ENCODE data around the gene MADD.

The MADD gene

GRCh38 chr11:47269829-47270305 is at the start of gene MADD:
Gene MADD, plus strand, starts transcription at chr11:47270133.
- peak; percentile 75 to 84 for DNase-seq (ENCODE audit: extremely low read depth in 1 of 2, low read depth in 1 of 2)

GRCh38 chr11:47220401-47220821 is 49.5 kb upstream of the MADD start:
- DNase-seq (ENCODE audit: extremely low read depth in 1 of 2, low read depth in 1 of 2), result no peak

- no peak for DNase-seq (ENCODE audit: extremely low read depth in 1 of 2, low read depth in 1 of 2)
Observed at GRCh38 chr11:47222696-47223095, 47.2 kb upstream of the MADD start.

DNA sequence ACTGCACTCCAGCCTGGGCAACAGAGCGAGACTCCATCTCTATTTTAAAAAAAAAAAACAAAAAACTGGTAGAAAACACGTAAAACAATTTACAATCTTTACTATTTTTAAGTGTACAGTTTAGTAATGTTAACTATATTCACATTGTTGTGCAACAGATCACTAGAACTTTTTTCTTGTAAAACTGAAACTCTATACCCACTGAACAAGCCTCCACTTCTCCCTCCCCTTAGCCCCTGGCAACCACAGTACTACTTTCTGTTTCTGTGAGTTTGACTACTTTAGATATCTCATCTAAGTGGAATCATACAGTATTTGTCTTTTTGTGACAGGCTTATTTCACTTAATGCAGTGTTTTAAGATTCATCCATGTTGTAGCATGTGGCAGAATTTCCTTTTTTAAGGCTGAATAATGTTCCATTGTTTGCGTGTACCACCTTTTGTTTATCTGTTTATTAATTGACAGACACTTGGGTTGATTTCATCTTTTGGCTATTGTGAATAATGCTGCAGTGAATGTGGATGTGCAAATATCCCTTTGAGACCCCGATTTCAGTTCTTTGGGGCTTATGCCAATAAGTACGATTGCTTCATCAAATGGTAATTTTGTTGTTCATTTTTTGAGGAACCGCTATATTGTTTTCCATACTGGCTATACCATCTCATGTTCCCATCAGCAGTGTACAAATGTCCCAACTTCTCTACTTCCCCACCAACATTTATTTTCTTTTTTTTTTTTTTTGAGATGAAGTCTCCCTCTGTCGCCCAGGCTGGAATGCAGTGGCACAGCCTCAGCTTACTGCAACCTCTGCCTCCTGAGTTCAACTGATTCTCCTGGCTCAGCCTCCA is 44.2 kb upstream of the MADD start:
- no peak for DNase-seq (ENCODE audit: extremely low read depth in 1 of 2, low read depth in 1 of 2)

GRCh38 chr11:47229161-47229560 is 40.8 kb upstream of the MADD start:
- DNase-seq (ENCODE audit: extremely low read depth in 1 of 2, low read depth in 1 of 2), result no peak

DNA sequence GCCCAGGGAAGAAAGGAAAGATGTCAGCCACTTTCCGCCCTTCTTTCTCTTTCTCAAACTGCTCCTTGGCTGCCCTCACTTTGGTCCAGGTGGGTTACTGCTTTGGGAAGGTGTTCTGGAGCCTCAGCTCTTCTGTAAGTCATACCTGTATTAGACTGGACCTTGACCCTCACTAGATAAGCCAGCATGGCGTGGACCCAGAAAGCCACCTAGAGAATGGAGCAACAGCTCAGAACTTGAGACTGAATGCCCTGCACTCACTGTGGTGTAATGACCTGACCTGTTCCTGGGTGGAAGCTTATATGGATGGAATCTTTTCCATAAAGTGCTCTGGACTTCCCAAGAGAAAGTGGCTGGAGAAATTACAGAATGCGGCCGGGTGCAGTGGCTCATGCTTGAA is 36.9 kb upstream of the MADD start:
- DNase-seq (ENCODE audit: extremely low read depth in 1 of 2, low read depth in 1 of 2), result no peak

GRCh38 chr11:47233989-47234668 is 35.8 kb upstream of the MADD start:
- DNase-seq (ENCODE audit: extremely low read depth in 1 of 2, low read depth in 1 of 2), result no peak

DNA sequence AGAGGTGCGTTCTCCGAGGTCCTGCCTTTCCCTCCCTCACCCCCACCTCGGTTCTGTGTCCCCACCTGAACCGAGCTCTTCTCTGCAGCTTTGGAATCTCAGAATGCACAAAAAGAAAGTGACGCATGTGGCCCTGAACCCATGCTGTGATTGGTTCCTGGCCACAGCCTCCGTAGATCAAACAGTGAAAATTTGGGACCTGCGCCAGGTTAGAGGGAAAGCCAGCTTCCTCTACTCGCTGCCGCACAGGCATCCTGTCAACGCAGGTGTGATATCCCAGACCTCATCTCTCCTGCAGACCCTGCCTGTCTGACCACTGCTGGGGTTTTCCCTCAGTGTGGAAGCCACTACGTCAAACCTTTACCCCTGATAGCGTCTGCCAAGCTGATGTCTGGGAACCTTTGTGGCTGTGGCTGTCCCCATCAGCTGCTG is 35.2 kb upstream of the MADD start:
- no peak for DNase-seq (ENCODE audit: extremely low read depth in 1 of 2, low read depth in 1 of 2)

- no peak for DNase-seq (ENCODE audit: extremely low read depth in 1 of 2, low read depth in 1 of 2)
Observed at GRCh38 chr11:47235163-47235562, 34.8 kb upstream of the MADD start.

DNA sequence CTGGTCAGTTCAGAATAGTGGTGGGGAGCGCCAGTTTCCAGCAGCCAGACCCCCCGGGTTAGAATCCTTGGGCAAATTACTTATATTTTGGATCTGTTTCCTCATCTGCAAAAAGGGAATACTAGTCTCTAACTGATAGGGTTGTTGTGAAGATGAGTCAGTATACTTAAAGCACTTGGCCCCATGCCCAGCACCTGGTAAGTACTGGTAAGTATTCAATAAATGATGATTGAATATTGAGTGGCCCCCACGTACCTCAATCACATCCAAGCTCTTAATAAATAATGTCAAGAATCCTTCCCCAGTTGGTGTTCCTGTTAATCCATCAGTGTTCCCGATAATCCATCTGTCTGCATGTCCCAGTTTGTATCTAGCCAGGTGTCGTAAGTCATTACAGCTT is 33.5 kb upstream of the MADD start:
- DNase-seq (ENCODE audit: extremely low read depth in 1 of 2, low read depth in 1 of 2), result no peak

DNA sequence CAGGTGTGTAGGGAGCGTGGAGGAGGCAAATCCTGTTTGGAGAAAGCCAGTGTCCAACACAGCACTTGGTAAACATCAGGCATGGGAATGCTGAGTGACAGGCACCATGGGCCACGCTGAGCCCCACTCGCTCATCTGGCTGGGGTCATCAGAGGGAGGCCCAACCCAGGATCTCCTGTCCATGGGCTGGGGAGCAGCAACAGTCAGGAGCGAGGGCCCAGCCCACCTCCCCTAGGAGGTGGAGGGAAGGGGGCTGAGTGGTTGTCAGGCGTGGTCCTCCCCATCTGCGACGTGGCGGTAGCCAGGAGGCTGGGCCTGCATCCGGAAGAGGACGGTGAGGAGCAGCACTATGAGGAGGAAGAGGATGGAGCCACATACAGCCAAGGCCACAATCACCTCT is 30.1 kb upstream of the MADD start:
- DNase-seq (ENCODE audit: extremely low read depth in 1 of 2, low read depth in 1 of 2), result no peak

- DNase-seq (ENCODE audit: extremely low read depth in 1 of 2, low read depth in 1 of 2), result no peak
Observed at GRCh38 chr11:47241841-47242301, 28.1 kb upstream of the MADD start.

- no peak for DNase-seq (ENCODE audit: extremely low read depth in 1 of 2, low read depth in 1 of 2)
Observed at GRCh38 chr11:47242596-47243192, 27.2 kb upstream of the MADD start.

DNA sequence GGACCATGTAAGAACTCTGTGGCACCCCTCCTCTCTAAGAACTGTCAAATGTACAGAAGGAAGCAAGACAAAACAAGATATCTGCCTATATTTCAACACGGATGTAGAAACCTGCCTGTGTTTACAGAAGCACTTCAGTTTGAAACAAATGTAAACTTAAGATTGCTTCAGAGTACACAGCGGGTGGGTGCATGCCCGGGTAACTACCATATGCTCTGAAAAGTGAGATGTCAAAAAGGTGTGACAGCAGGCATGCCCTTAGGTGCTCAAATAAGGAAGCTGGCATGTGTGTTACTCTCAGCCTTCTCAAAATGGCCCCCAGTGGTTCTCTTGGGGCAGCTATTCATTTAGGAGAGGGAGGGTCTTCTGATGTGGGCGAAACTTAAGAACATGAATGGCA is 26.5 kb upstream of the MADD start:
- no peak for DNase-seq (ENCODE audit: extremely low read depth in 1 of 2, low read depth in 1 of 2)

GRCh38 chr11:47244448-47245350 is 25.2 kb upstream of the MADD start:
- no peak for DNase-seq (ENCODE audit: extremely low read depth in 1 of 2, low read depth in 1 of 2)

- DNase-seq (ENCODE audit: extremely low read depth in 1 of 2, low read depth in 1 of 2), result no peak
Observed at GRCh38 chr11:47245611-47246357, 24.1 kb upstream of the MADD start.

DNA sequence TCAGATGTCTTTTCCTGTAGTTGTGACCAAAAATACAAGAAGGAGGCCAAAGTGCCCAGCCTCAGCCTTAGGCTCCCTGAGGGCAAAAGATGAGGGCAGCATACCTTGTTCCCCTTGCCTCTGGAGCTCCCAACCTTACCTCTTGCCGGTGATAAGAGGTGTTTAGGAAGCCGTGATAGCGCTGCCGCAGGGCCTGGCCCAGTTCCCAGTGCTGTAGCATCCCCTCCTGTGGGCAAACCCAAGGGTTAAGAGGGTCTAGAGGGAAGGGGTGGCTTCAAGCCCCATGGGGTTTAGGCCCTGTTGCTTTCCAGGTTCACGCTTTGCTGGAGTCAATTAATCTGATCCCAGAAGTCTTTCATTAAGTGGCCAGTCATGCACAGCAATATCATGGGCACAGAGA is 22.4 kb upstream of the MADD start:
- no peak for DNase-seq (ENCODE audit: extremely low read depth in 1 of 2, low read depth in 1 of 2)

DNA sequence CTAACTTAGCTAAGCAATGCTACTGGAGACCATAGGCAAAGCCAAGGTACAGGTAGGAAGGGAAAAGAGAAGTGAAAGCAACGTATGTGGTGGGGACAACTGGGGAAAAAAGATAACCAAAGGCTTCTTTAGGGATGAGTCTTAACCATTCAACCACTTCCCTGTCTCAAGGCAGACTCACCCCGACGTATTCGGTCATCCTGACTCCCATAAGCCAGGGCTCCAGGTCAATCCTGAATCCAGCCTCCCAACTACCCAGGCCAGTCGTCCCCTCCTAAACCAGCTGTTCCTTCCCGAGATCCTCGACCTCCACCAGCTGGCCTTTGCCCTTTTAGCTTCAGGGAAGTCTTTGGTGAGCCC is 21.6 kb upstream of the MADD start:
- DNase-seq (ENCODE audit: extremely low read depth in 1 of 2, low read depth in 1 of 2), result no peak

- DNase-seq (ENCODE audit: extremely low read depth in 1 of 2, low read depth in 1 of 2), result peak; percentile 75 to 80
Observed at GRCh38 chr11:47248664-47249377, 21.1 kb upstream of the MADD start, which contains the start of gene ACP2. Gene ACP2, minus strand, starts transcription at chr11:47248814. Its CDS starts 25 bp downstream, at chr11:47248789.
